Right lobe of liver (tissue), 6 donors: ENCODE data around the gene VPS54. TPM values are rescaled to one million over a fixed set of nuclear protein-coding genes. Genes with fewer than 3 reads are reported as not detected.
"Not testable (repeated sequence)": the region's sequence is repeated elsewhere in the genome, so short reads cannot be mapped to it uniquely, and the experiment has no call there.

Experiments used
- ATAC-seq, 4 donors: fragments of 200-7000 bp; cut with Tn5 transposase; one replicate each; pipeline ENCODE4 v1.9.1; 2020; ENCODE audit warnings: mild to moderate bottlenecking in 4 of 4, moderate library complexity in 4 of 4
- DNase-seq, 3 donors: peaks; one replicate each; pipeline ENCODE4 v3.0.0-alpha.2; 2020
- H3K27ac ChIP-seq, 3 donors: fragments of 200-600 bp; one replicate each; pipeline ENCODE4 v1.8.0; 2022
- H3K27me3 ChIP-seq, 2 donors: fragments of 200-600 bp; one replicate each; pipeline ENCODE4 v1.8.0; 2022
- H3K36me3 ChIP-seq, 4 donors: fragments of 200-600 bp; sonication (generic) in 1 of 4; one replicate each; pipeline versions ENCODE4 v1.5.1 to v1.8.0; 2017 to 2022; ENCODE audit warnings: control low read depth in 1 of 4
- H3K4me1 ChIP-seq, 4 donors: fragments of 200-600 bp; sonication (generic) in 1 of 4; one replicate each; pipeline versions ENCODE4 v1.5.1 to v1.8.0; 2017 to 2022; ENCODE audit warnings: control low read depth in 1 of 4
- H3K4me3 ChIP-seq, 3 donors: fragments of 200-600 bp; one replicate each; pipeline ENCODE4 v1.8.0; 2022
- H3K9me3 ChIP-seq, 4 donors: fragments of 200-600 bp; sonication (generic) in 1 of 4; one replicate each; pipeline versions ENCODE4 v1.5.1 to v1.8.0; 2017 to 2022; ENCODE audit warnings: control low read depth in 1 of 4
- CTCF ChIP-seq, 4 donors: fragments of 200-600 bp in 3 of 4; fragments of 450-650 bp in 1 of 4; IDR thresholded peaks; one replicate each; pipeline versions ENCODE4 v1.5.1 to v1.8.0; 2016 to 2022; ENCODE audit warnings: antibody characterized with exemption in 4 of 4, mild to moderate bottlenecking in 2 of 4
- POLR2A ChIP-seq: fragments of 450-650 bp; IDR thresholded peaks from one replicate; pipeline ENCODE4 v1.6.1; 2017; ENCODE audit warnings: antibody characterized with exemption, mild to moderate bottlenecking
- WGBS: methylation state at CpG from one replicate; pipeline ENCODE4 v1.1.6; 2018; ENCODE audit warnings: low coverage, low lambda C conversion rate; ENCODE audit not compliant: insufficient coverage; ENCODE audit errors: missing lambda C conversion rate; 5-methylcytosine and 5-hydroxymethylcytosine counted together
- intact Hi-C, 2 donors: fragments of 100-400 bp; cut with DNase I; formaldehyde crosslinking; loops; one replicate each; pipeline versions ENCODE4 v1.11.2 to v1.14.1; 2022
- total RNA-seq, 6 experiments: library from RNA; depleted of rRNA in 2 of 6; stranded (reverse); fragments of >200 nt in 2 of 6; fragmentation: NEBNext Ultra II Directional in 3 of 6; extraction: Animal tissue kit (Norgen Biotek cat#: 25700) in 3 of 6; gene quantifications; one replicate each; pipeline versions ENCODE4 v1.1.0 to v1.2.4, GENCODE V29; 2016 to 2023
- donor health status: DM: no; HTN: yes; CAD: no.
- donor health status: DM: no; HTN: no; CAD: no.
- donor health status: DM: no; HTN: no; CAD: no.
- donor health status: DM: no; HTN: yes; CAD: no.
- donor health status: DM: no; HTN: yes; CAD: no.

The VPS54 gene
- total RNA-seq, 6 experiments from 2014 or later: 11.6 to 12.5 (median 12.2) TPM

DNA sequence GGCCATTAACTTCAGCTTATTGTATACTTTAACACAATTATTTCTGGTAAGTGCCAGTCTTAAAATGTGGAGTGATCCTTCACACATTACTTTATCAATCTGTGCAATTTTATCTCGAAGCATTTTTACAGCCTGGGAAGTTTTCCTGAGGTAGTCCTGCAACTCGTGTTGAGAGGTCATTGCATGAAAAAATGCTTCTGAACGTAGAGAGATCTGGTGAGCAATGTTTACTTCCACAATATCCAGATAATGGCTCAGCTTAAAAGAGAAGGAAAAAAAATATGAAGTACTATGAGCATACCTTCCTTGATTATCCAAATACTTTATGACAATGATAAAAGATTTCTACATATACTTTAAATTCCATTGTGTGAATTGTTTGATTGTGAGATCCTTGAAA, 57.0 kb downstream of the VPS54 start:
- Histone ChIP-seq H3K36me3 (peaks cover 0 to 33% (median 0%) of the 10 kb centered on the region in 4 donors), H3K4me1 (no peaks in the 10 kb centered on the region), H3K27ac (no peak overlapping the region), H3K27me3 (no peaks in the 10 kb centered on the region), H3K4me3 (no peak overlapping the region), H3K9me3 (no peaks in the 10 kb centered on the region)
- ATAC-seq (no peak), DNase-seq (no peak)
- 46% methylated on average over 3 of the region's 3 CpGs for WGBS
- TF ChIP-seq CTCF (IDR thresholded peaks at IDR 0.05) (no peak), POLR2A (no peak)
- intact Hi-C loops: no loop called here

DNA sequence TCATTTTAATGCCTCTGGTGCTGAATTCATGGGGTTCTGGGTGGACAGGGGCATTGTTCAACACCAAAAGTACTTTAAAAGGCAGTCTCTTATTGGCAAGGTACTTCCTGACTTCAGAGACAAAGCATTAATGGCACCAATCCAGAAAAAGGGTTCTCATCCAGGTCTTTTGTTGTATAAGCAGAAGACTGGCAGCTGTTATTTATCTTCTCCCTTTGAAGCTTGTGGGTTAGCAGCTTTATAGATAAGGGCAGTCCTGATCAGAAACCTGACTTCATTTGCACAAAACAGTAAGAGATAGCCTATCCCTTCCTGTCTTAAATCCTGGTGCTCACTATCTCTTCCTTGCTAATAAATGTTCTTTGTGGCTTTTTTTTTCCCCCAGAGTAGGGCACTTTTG, 68.8 kb downstream of the VPS54 start:
- Histone ChIP-seq H3K27me3 (no peaks in the 10 kb centered on the region), H3K4me1 (no peaks in the 10 kb centered on the region), H3K36me3 (peaks cover 0 to 4% (median 1%) of the 10 kb centered on the region in 4 donors), H3K4me3 (no peak overlapping the region), H3K27ac (no peak overlapping the region), H3K9me3 (no peaks in the 10 kb centered on the region)
- DNase-seq: no peak
- TF ChIP-seq CTCF (IDR thresholded peaks at IDR 0.05): no peak
- TF ChIP-seq POLR2A: no peak
- ATAC-seq: no peak
- intact Hi-C loops: no loop called here

DNA sequence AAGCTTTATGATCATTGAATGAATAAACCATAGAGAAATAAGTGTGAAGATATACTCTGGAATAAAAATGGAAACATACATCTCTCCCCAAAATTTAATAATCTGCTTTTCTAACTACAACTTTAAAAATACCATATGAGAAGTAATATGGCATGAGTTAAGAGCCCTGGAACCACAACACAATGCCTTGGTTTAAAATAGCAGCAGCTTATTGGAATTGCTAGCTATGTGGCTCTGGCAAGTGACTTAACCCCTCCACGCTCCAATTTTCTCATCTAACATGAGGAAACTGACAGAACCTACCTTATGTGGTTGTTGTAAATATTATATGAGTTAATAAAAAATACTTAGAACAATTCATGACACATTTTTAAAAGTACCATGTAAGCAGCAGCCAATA, 76.4 kb downstream of the VPS54 start:
- no peak overlapping the region for H3K27ac ChIP-seq
- intact Hi-C loops: no loop called here
- ATAC-seq (no peak), DNase-seq (no peak)
- H3K27me3 ChIP-seq: no peaks in the 10 kb centered on the region
- H3K36me3 ChIP-seq: peaks cover 0 to 15% (median 4%) of the 10 kb centered on the region in 4 donors
- WGBS: 100% methylated on average over 1 of the region's 1 CpG
- no peak for TF ChIP-seq CTCF (IDR thresholded peaks at IDR 0.05)
- TF ChIP-seq POLR2A: no peak
- no peaks in the 10 kb centered on the region for H3K4me1 ChIP-seq
- H3K4me3 ChIP-seq: no peak overlapping the region
- H3K9me3 ChIP-seq: no peaks in the 10 kb centered on the region

DNA sequence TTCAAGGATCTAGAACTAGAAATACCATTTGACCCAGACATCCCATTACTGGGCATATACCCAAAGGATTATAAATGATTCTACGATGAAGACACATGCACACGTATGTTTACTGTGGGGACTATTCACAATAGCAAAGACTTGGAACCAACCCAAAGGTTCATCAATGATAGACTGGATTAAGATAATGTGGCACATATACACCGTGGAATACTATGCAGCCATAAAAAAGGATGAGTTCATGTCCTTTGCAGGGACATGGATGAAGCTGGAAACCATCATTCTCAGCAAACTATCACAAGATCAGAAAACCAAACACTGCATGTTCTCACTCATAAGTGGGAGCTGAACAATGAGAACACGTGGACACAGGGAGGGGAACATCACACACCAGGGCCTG, 87.1 kb downstream of the VPS54 start:
- H3K9me3 ChIP-seq, H3K4me1 ChIP-seq, intact Hi-C loops, DNase-seq, ATAC-seq, H3K27ac ChIP-seq, H3K4me3 ChIP-seq, H3K27me3 ChIP-seq: not testable (repeated sequence)
- H3K36me3 ChIP-seq: peaks cover 0 to 10% (median 0%) of the 10 kb centered on the region in 4 donors
- 95% methylated on average over 2 of the region's 4 CpGs for WGBS

- H3K27ac ChIP-seq: no peak overlapping the region
- no peaks in the 10 kb centered on the region for H3K27me3 ChIP-seq
- ATAC-seq (no peak), DNase-seq (no peak)
- H3K9me3 ChIP-seq: no peaks in the 10 kb centered on the region
- WGBS: 100% methylated on average over 1 of the region's 7 CpGs
- no peak overlapping the region for H3K4me3 ChIP-seq
- TF ChIP-seq POLR2A (no peak), CTCF (IDR thresholded peaks at IDR 0.05) (no peak)
- H3K36me3 ChIP-seq: peaks cover 0 to 6% (median 2%) of the 10 kb centered on the region in 4 donors
- no peaks in the 10 kb centered on the region for H3K4me1 ChIP-seq
- intact Hi-C loops: no loop called here
Measured at GRCh38 chr2:63926815-63927214, 92.4 kb downstream of the VPS54 start.
